ENCODE results near the gene EIF4A3. TPM values are rescaled to one million over a fixed set of nuclear protein-coding genes. Genes with fewer than 3 reads are reported as not detected.

The EIF4A3 gene
- total RNA-seq, 1 experiment from 2014 or later: 169 TPM

DNA sequence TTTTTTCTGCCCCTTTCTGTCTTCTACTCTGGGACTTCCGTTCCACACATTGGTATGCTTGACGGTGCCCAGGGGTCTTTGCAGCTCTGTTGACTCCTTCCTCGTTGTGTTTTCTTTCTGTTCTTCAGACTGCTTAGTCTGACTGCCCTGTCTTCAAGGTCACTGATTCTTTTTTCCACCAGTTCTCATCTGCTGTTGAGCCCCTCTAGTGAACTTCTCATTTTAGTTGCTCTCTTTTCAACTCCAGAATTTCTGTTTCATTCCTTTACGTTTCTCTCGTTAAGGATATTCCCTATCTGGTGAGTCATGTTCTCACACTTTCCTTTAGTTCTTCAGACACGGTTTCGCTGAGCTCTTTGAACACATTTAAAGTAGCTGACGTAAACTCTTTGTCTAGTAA is 31.8 kb downstream of the EIF4A3 start:
- ATAC-seq (no peak), DNase-seq (ENCODE audit: low read depth, low spot score) (no peak)
- ChIA-PET POLR2A (no interaction called here), CTCF (interaction anchor here (0.6 kb wide), 1 partner anchor 373 kb away, joined by 3 read pairs; no protein-coding TSS in a partner anchor)
- no TSS peak for BruUV-seq (replicated peaks)
- Histone ChIP-seq H3K4me1 (ENCODE audit: control insufficient read depth, insufficient read depth, low read length) (no peaks in the 10 kb centered on the region; the same call in 1 of the 2 replicates), H3K36me3 (ENCODE audit: control insufficient read depth, insufficient read depth, low read length) (no peaks in the 10 kb centered on the region), H3K27ac (ENCODE audit: low read length) (no peak overlapping the region), H3K27me3 (ENCODE audit: control insufficient read depth, insufficient read depth, low read length) (no peaks in the 10 kb centered on the region), H3K4me3 (ENCODE audit: low read depth in 2 of 2, low read length in 2 of 2) (no peak overlapping the region), H3K9me3 (ENCODE audit: control insufficient read depth, insufficient read depth, low read depth, low read length) (no peaks in the 10 kb centered on the region)
- TF ChIP-seq POLR2AphosphoS5 (IDR thresholded peaks at IDR 0.05; ENCODE audit: low read depth, low read length): no peak
- TF ChIP-seq, protein P1, sequence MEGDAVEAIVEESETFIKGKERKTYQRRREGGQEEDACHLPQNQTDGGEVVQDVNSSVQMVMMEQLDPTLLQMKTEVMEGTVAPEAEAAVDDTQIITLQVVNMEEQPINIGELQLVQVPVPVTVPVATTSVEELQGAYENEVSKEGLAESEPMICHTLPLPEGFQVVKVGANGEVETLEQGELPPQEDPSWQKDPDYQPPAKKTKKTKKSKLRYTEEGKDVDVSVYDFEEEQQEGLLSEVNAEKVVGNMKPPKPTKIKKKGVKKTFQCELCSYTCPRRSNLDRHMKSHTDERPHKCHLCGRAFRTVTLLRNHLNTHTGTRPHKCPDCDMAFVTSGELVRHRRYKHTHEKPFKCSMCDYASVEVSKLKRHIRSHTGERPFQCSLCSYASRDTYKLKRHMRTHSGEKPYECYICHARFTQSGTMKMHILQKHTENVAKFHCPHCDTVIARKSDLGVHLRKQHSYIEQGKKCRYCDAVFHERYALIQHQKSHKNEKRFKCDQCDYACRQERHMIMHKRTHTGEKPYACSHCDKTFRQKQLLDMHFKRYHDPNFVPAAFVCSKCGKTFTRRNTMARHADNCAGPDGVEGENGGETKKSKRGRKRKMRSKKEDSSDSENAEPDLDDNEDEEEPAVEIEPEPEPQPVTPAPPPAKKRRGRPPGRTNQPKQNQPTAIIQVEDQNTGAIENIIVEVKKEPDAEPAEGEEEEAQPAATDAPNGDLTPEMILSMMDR (IDR thresholded peaks at IDR 0.05): no peak
- TF ChIP-seq SIN3A (IDR thresholded peaks at IDR 0.05; ENCODE audit: borderline replicate concordance, insufficient read depth, low read depth, low read length): no peak
- no peak for TF ChIP-seq TCF7L2 (IDR thresholded peaks at IDR 0.05; ENCODE audit: low read depth, low read length)
- TF ChIP-seq, protein P2, sequence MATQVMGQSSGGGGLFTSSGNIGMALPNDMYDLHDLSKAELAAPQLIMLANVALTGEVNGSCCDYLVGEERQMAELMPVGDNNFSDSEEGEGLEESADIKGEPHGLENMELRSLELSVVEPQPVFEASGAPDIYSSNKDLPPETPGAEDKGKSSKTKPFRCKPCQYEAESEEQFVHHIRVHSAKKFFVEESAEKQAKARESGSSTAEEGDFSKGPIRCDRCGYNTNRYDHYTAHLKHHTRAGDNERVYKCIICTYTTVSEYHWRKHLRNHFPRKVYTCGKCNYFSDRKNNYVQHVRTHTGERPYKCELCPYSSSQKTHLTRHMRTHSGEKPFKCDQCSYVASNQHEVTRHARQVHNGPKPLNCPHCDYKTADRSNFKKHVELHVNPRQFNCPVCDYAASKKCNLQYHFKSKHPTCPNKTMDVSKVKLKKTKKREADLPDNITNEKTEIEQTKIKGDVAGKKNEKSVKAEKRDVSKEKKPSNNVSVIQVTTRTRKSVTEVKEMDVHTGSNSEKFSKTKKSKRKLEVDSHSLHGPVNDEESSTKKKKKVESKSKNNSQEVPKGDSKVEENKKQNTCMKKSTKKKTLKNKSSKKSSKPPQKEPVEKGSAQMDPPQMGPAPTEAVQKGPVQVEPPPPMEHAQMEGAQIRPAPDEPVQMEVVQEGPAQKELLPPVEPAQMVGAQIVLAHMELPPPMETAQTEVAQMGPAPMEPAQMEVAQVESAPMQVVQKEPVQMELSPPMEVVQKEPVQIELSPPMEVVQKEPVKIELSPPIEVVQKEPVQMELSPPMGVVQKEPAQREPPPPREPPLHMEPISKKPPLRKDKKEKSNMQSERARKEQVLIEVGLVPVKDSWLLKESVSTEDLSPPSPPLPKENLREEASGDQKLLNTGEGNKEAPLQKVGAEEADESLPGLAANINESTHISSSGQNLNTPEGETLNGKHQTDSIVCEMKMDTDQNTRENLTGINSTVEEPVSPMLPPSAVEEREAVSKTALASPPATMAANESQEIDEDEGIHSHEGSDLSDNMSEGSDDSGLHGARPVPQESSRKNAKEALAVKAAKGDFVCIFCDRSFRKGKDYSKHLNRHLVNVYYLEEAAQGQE (IDR thresholded peaks at IDR 0.05; ENCODE audit: insufficient read depth in 1 of 2, low read depth in 2 of 2, low read length in 1 of 2): no peak
- in situ Hi-C loops (cut with HindIII; ENCODE audit: low pct_unique_long_range_greater_than_20kb, low sequenced_read_pairs) (no loop called here), intact Hi-C loops (cut with micrococcal nuclease; ENCODE audit: unreplicated experiment) (no loop called here)

DNA sequence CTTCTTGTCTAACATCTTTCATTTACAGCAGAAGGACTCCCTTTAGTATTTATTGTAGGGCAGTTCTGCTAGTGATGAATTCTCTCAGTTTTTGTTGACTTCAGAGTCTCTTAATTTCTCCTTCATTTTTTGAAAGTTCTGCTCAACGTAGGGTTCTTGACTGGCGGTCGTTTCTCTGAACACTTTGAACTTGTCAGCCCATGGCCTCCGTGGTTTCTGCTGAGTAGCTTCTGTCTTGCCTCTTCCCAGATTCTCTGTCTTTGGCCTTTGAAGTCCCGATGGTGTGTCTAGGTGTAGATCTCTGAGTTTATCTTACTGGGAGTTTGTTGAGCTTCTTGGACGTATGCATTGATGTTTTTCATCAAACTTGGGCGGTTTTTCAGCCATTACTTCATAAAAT is 32.2 kb downstream of the EIF4A3 start:
- no peaks in the 10 kb centered on the region for H3K9me3 ChIP-seq (ENCODE audit: control insufficient read depth, insufficient read depth, low read depth, low read length)
- no peaks in the 10 kb centered on the region; the same call in 1 of the 2 replicates for H3K4me1 ChIP-seq (ENCODE audit: control insufficient read depth, insufficient read depth, low read length)
- no peak for TF ChIP-seq SIN3A (IDR thresholded peaks at IDR 0.05; ENCODE audit: borderline replicate concordance, insufficient read depth, low read depth, low read length)
- no peak for DNase-seq (ENCODE audit: low read depth, low spot score)
- BruUV-seq (replicated peaks): no TSS peak
- in situ Hi-C loops (cut with HindIII; ENCODE audit: low pct_unique_long_range_greater_than_20kb, low sequenced_read_pairs): no loop called here
- H3K4me3 ChIP-seq (ENCODE audit: low read depth in 2 of 2, low read length in 2 of 2): no peak overlapping the region
- ATAC-seq: no peak
- intact Hi-C loops (cut with micrococcal nuclease; ENCODE audit: unreplicated experiment): no loop called here
- H3K27me3 ChIP-seq (ENCODE audit: control insufficient read depth, insufficient read depth, low read length): no peaks in the 10 kb centered on the region
- no peak overlapping the region for H3K27ac ChIP-seq (ENCODE audit: low read length)
- POLR2A ChIA-PET: no interaction called here
- H3K36me3 ChIP-seq (ENCODE audit: control insufficient read depth, insufficient read depth, low read length): no peaks in the 10 kb centered on the region
- CTCF ChIA-PET: interaction anchor here (0.6 to 1.5 kb wide), 2 partner anchors 10 to 373 kb away, joined by 3 read pairs; no protein-coding TSS in a partner anchor

- no peak for TF ChIP-seq SIN3A (IDR thresholded peaks at IDR 0.05; ENCODE audit: borderline replicate concordance, insufficient read depth, low read depth, low read length)
- no peak for ATAC-seq
- no TSS peak for BruUV-seq (replicated peaks)
- H3K27me3 ChIP-seq (ENCODE audit: control insufficient read depth, insufficient read depth, low read length): no peaks in the 10 kb centered on the region
- no peak overlapping the region for H3K27ac ChIP-seq (ENCODE audit: low read length)
- no peaks in the 10 kb centered on the region for H3K36me3 ChIP-seq (ENCODE audit: control insufficient read depth, insufficient read depth, low read length)
- H3K4me1 ChIP-seq (ENCODE audit: control insufficient read depth, insufficient read depth, low read length): no peaks in the 10 kb centered on the region; the same call in 1 of the 2 replicates
- POLR2A ChIA-PET: no interaction called here
- CTCF ChIA-PET: no interaction called here
- H3K4me3 ChIP-seq (ENCODE audit: low read depth in 2 of 2, low read length in 2 of 2): no peak overlapping the region
- in situ Hi-C loops (cut with HindIII; ENCODE audit: low pct_unique_long_range_greater_than_20kb, low sequenced_read_pairs) (no loop called here), intact Hi-C loops (cut with micrococcal nuclease; ENCODE audit: unreplicated experiment) (no loop called here)
- H3K9me3 ChIP-seq (ENCODE audit: control insufficient read depth, insufficient read depth, low read depth, low read length): no peaks in the 10 kb centered on the region
- DNase-seq (ENCODE audit: low read depth, low spot score): no peak
Observed at GRCh38 chr17:80113033-80113484, 33.9 kb downstream of the EIF4A3 start.

Data from Panc1 (cell line).